ENCODE measurements around the gene ATF1. TPM values are rescaled to one million over a fixed set of nuclear protein-coding genes. Genes with fewer than 3 reads are reported as not detected.
"Not testable (repeated sequence)": the region's sequence is repeated elsewhere in the genome, so short reads cannot be mapped to it uniquely, and the experiment has no call there.

ATF1 gene
- total RNA-seq, 1 experiment from 2014 or later, result 87.2 TPM

GRCh38 chr12:50859621-50860310 is 95.9 kb downstream of the ATF1 start:
- no peak overlapping the region for H3K27ac Mint-ChIP-seq (ENCODE audit: low read depth, unreplicated experiment)
- DNase-seq (ENCODE audit: unreplicated experiment), result peak; percentile 4
- peaks cover 6% of the 10 kb centered on the region for H3K36me3 Mint-ChIP-seq (ENCODE audit: insufficient read depth, unreplicated experiment)
- BruUV-seq (replicated peaks), result no TSS peak
- H3K27me3 Mint-ChIP-seq (ENCODE audit: insufficient read depth, unreplicated experiment), result no peaks in the 10 kb centered on the region
- POLR2A ChIA-PET, result interaction anchor here (0.6 to 4.1 kb wide), 5 partner anchors 11 to 148 kb away, joined by 3 to 31 read pairs (median 3); a partner anchor contains a TSS
- intact Hi-C loops (cut with micrococcal nuclease), result no loop called here
- CTCF ChIA-PET, result interaction anchor here (0.9 kb wide), 1 partner anchor 127 kb away, joined by 4 read pairs; no protein-coding TSS in a partner anchor
- H3K9me3 Mint-ChIP-seq (ENCODE audit: unreplicated experiment), result no peaks in the 10 kb centered on the region
- TF ChIP-seq CTCF (IDR thresholded peaks at IDR 0.05; ENCODE audit: unreplicated experiment), result no peak
- H3K4me3 Mint-ChIP-seq (ENCODE audit: unreplicated experiment), result no peak overlapping the region
- H3K4me1 Mint-ChIP-seq (ENCODE audit: insufficient read depth, unreplicated experiment), result peaks cover 14% of the 10 kb centered on the region

GRCh38 chr12:50862316-50862715 is 98.4 kb downstream of the ATF1 start:
- peak; percentile 71 for DNase-seq (ENCODE audit: unreplicated experiment)
- Mint-ChIP-seq H3K36me3 (ENCODE audit: insufficient read depth, unreplicated experiment) (peaks cover 4% of the 10 kb centered on the region), H3K27ac (ENCODE audit: low read depth, unreplicated experiment) (peak overlapping the region; percentile 66), H3K4me3 (ENCODE audit: unreplicated experiment) (peak overlapping the region; percentile 43), H3K4me1 (ENCODE audit: insufficient read depth, unreplicated experiment) (peaks cover 14% of the 10 kb centered on the region), H3K27me3 (ENCODE audit: insufficient read depth, unreplicated experiment) (no peaks in the 10 kb centered on the region), H3K9me3 (ENCODE audit: unreplicated experiment) (peaks cover 11% of the 10 kb centered on the region)
- no peak for TF ChIP-seq CTCF (IDR thresholded peaks at IDR 0.05; ENCODE audit: unreplicated experiment)
- intact Hi-C loops (cut with micrococcal nuclease), result no loop called here
- no TSS peak for BruUV-seq (replicated peaks)
- ChIA-PET CTCF (interaction anchor here (0.6 to 1.2 kb wide), 6 partner anchors 11 to 661 kb away, joined by 3 to 6 read pairs (median 3); a partner anchor contains a TSS), POLR2A (interaction anchor here (0.5 to 4.1 kb wide), 12 partner anchors 10 to 220 kb away, joined by 3 to 31 read pairs (median 4); a partner anchor contains a TSS)

- H3K36me3 Mint-ChIP-seq (ENCODE audit: insufficient read depth, unreplicated experiment), result no peaks in the 10 kb centered on the region
- peaks cover 17% of the 10 kb centered on the region for H3K9me3 Mint-ChIP-seq (ENCODE audit: unreplicated experiment)
- no peak overlapping the region for H3K27ac Mint-ChIP-seq (ENCODE audit: low read depth, unreplicated experiment)
- ChIA-PET CTCF (interaction anchor here (0.5 to 0.6 kb wide), 2 partner anchors 25 to 84 kb away, joined by 3 to 4 read pairs; no protein-coding TSS in a partner anchor), POLR2A (interaction anchor here (0.7 to 1.5 kb wide), 2 partner anchors 58 to 523 kb away, joined by 3 read pairs; no protein-coding TSS in a partner anchor)
- intact Hi-C loops (cut with micrococcal nuclease), result no loop called here
- no peak overlapping the region for H3K4me3 Mint-ChIP-seq (ENCODE audit: unreplicated experiment)
- no peaks in the 10 kb centered on the region for H3K27me3 Mint-ChIP-seq (ENCODE audit: insufficient read depth, unreplicated experiment)
- H3K4me1 Mint-ChIP-seq (ENCODE audit: insufficient read depth, unreplicated experiment), result peaks cover 14% of the 10 kb centered on the region
- no TSS peak for BruUV-seq (replicated peaks)
- no peak for DNase-seq (ENCODE audit: unreplicated experiment)
- TF ChIP-seq CTCF (IDR thresholded peaks at IDR 0.05; ENCODE audit: unreplicated experiment), result no peak
These were observed 101.4 kb downstream of the ATF1 start for GRCh38 chr12:50865266-50865665.

GRCh38 chr12:50868881-50869280 is 105.0 kb downstream of the ATF1 start:
- BruUV-seq (replicated peaks); H3K4me3 Mint-ChIP-seq (ENCODE audit: unreplicated experiment); H3K27me3 Mint-ChIP-seq (ENCODE audit: insufficient read depth, unreplicated experiment); DNase-seq (ENCODE audit: unreplicated experiment); intact Hi-C loops (cut with micrococcal nuclease); CTCF ChIA-PET; H3K4me1 Mint-ChIP-seq (ENCODE audit: insufficient read depth, unreplicated experiment); H3K27ac Mint-ChIP-seq (ENCODE audit: low read depth, unreplicated experiment); H3K36me3 Mint-ChIP-seq (ENCODE audit: insufficient read depth, unreplicated experiment): not testable (repeated sequence)
- peaks cover 17% of the 10 kb centered on the region for H3K9me3 Mint-ChIP-seq (ENCODE audit: unreplicated experiment)
- POLR2A ChIA-PET, result interaction anchor here (0.6 kb wide), 1 partner anchor 59 kb away, joined by 3 read pairs; no protein-coding TSS in a partner anchor

Other genes starting within 250 kb of the ATF1 start
- gene TMPRSS12, start 78.8 kb downstream of the ATF1 start, total RNA-seq (2022), result not detected in 2 replicates
- not detected in 2 replicates for gene HIGD1C, start 188.4 kb downstream of the ATF1 start, total RNA-seq (2022)

Data from MCF 10A (cell line).